ENCODE measurements around the gene ADGRV1.

ADGRV1 gene

GRCh38 chr5:91212714-91213092 is 654.1 kb downstream of the ADGRV1 start:
- TF ChIP-seq POLR2AphosphoS5 (IDR thresholded peaks at IDR 0.05; ENCODE audit: low read depth, low read length) = no peak
- TF ChIP-seq REST (IDR thresholded peaks at IDR 0.05; ENCODE audit: insufficient read depth in 1 of 2, low read depth in 2 of 2, low read length in 2 of 2) = no peak
- TF ChIP-seq FOXP2 (optimal IDR thresholded peaks at IDR 0.05; ENCODE audit: borderline replicate concordance, extremely low read depth, extremely low read length, insufficient read depth) = no peak
- no peak for TF ChIP-seq SIN3A (IDR thresholded peaks at IDR 0.05; ENCODE audit: borderline replicate concordance, insufficient read depth, low read length)

Data from PFSK-1 (cell line).